ENCODE data around the gene MUCL3.
"Not testable (repeated sequence)": the region's sequence is repeated elsewhere in the genome, so short reads cannot be mapped to it uniquely, and the experiment has no call there.

MUCL3 gene

GRCh38 chr6:30985490-30985889, 44.7 kb downstream of the MUCL3 start:
- no peak for DNase-seq

- DNase-seq, result no peak
These were observed 46.5 kb downstream of the MUCL3 start for GRCh38 chr6:30987304-30987703.

DNA sequence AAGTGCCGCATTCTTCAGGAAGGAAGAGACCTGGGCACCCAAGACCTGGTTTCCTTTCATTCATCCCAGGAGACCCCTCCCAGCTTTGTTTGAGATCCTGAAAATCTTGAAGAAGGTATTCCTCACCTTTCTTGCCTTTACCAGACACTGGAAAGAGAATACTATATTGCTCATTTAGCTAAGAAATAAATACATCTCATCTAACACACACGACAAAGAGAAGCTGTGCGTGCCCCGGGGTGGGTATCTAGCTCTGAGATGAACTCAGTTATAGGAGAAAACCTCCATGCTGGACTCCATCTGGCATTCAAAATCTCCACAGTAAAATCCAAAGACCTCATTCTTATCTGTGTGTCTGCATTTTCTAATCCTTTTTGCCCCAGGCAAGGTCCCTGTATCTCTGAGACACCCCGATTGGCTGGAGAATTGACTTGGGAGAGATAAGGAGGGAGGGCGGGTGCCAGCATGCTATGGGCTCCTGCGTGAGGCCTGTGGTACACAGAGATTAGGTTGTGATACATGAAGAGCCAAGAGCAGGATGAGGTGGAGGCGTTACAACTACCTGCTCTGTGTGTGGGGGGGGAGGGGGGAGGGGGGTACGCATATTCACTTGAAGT, 47.5 kb downstream of the MUCL3 start:
- no peak for DNase-seq

DNA sequence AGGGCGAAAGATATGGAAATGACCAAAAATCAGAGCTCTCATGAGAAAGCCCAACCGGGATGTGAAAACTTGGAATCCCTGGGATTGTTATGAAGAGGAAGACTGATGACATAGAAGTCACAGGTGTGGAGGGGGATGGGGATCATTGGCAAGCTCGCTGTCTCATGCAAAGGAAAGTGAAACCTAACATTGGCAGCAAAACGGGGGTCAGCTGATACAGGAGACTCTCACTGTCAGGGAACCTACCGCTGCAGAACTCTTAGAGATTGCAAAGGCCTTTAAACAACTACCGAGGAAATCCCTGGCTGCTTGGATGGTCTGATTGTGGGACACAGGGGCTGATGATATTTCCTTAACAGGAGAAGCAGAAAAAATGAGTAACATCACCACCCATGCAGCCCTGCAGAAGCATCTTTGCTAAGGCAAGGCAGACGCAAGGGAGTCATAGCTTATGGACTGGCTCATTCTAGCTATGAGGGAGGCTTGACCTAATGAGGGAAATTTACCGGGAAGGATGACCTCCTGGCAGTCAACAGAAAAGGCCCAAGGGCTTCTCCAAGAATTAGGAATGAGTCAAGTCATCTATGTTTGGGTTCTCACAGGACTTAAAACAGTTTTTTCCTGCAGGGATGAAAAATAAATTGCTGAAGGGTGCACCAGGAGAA, 49.8 kb downstream of the MUCL3 start:
- DNase-seq, result no peak

- DNase-seq, result no peak
These were observed 51.1 kb downstream of the MUCL3 start for GRCh38 chr6:30991891-30992290.

DNA sequence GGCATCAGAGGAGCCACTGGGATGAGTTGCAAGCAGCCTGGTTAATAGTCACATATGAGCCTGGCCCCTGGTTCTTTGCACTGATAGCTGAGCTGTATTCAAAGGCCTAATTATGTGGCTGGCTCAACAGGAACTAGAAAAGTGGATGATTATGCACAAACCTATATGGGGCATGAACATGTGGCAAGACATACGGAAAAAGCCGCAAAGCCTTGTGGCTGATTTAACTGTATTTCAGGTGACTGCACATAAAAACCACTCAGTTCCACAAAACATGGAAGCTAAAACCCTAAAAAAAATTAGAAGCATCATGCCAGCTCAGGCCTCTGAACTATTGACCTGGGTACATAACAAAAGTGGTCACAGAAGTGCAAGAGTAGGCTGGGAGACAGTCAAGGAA, 56.5 kb downstream of the MUCL3 start:
- DNase-seq, result no peak

DNA sequence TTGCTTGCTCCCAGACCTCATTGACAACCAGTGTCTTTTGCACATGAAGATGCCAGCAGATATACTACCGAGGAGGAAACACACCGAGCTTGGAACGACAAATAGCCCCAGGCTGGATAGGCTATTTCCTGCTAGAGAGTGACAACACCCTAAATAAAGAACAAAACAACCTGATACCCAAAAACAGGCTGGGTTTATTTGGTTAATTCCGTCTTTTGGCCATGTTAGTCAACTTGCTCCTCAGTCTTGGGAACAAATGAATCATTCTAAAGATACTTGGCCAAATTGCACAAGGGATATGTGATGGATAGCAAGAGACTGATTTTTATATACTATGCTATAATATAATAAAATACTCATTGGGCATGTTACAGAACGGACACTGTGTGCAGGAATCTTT, 58.0 kb downstream of the MUCL3 start:
- no peak for DNase-seq

- not testable (repeated sequence) for DNase-seq
These were observed 59.5 kb downstream of the MUCL3 start for GRCh38 chr6:31000067-31000860.

- DNase-seq, result peak; percentile 12
These were observed 60.6 kb downstream of the MUCL3 start for GRCh38 chr6:31001281-31001888.

DNA sequence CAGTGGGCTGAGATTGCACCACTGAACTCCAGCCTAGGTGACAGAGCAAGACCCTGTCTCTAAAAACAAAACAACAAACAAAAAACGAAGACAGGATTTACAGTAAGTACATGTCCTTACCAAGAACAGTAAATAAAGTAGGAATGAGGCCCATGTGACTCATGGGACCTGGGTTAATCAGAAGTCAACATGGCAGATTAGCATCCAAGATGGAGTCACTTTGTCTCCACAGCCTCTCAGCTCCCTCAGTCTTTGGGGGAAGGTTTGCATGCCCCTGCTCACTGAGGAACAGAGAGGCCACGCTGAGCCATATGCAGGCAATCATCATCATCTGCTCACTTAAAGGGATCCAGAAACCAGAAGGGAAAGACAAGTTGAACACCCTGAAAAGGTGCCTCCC, 61.7 kb downstream of the MUCL3 start:
- DNase-seq, result no peak

All from fibroblast of skin of abdomen (primary cell).